ENCODE data around the gene TMEM117.

Gene TMEM117

DNA sequence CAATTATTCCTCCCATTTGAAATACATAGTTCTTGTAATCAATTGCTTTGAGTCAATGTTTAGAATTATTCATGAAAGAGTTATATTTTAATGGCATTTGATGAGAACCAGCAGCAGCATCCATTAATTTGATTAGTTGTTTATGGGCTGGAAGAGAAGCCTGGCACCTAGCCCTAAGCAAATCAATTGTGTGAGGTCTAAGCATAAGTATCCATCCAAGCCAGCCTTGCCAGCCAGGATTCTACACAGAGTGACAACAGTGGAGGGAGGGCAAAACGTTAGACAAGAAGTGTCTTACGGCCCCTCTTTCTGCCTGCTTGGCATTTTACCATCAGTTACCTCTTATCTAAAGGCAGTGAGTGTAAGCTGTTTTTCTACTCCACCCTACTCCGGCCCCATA lies 561.8 kb downstream of the TMEM117 start:
- no peak for DNase-seq

GRCh38 chr12:44403185-44403584 lies 567.3 kb downstream of the TMEM117 start:
- DNase-seq: no peak

- no peak for DNase-seq
These were observed 569.4 kb downstream of the TMEM117 start for GRCh38 chr12:44405297-44405696.

GRCh38 chr12:44422559-44422958 lies 586.7 kb downstream of the TMEM117 start:
- DNase-seq: no peak

- no peak for DNase-seq
These were observed 592.9 kb downstream of the TMEM117 start for GRCh38 chr12:44428825-44429224.

GRCh38 chr12:44431647-44432343 lies 595.9 kb downstream of the TMEM117 start:
- DNase-seq: no peak

- DNase-seq: no peak
These were observed 597.8 kb downstream of the TMEM117 start for GRCh38 chr12:44433659-44434058.

- DNase-seq: no peak
These were observed 600.9 kb downstream of the TMEM117 start for GRCh38 chr12:44436756-44437155.

All from RPMI8226 (cell line).